SU-DHL-6 (cell line): Measurements from ENCODE around the gene LENEP.

Experiments used
- EZH2phosphoT487 ChIP-seq: fragments of 200-600 bp; sonication (generic), shearing (Covaris generic); conservative IDR thresholded peaks from 2 replicates; pipeline ENCODE4 v1.6.1; 2018; ENCODE audit warnings: mild to moderate bottlenecking, antibody characterized with exemption, low read length, moderate library complexity, mixed read lengths
- TF ChIP-seq, protein P1 (sequence below): fragments of 200-600 bp; sonication (generic); IDR thresholded peaks from one replicate; pipeline ENCODE4 v1.5.1; 2017; ENCODE audit warnings: antibody characterized with exemption, mild to moderate bottlenecking, low read length, moderate library complexity; ENCODE audit not compliant: insufficient read depth, poor library complexity, severe bottlenecking

DNA sequence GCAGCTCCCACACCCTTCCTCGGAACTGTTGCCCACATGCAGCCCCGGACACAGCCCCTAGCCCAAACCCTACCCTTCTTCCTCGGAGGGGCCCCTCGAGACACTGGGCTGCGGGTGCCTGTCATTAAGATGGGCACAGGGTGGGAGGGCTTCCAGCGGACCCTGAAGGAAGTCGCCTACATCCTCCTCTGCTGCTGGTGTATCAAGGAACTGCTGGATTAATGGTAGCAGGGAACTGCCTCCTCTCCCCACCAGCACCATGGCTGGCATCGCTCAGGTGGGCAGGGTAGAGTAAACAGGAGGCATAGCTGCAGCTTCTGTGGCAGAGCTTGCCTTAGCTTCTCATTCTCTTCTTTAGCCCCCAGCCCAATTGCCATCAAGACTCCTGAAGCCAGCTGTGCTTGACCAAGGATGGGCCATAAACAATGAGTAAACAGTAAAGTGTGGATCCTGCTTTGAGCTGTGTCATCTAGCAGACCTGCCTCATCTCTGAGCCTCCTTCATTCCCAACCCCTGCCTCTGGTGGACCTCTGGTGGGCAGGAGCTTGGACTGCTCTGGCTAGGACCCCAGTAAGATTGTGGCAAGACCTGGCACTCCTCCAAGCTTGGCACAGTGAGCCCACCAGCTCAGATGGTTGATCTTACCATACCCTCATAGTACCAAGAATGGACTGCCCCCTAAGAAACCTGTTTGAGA lies at the start of gene LENEP:
- TF ChIP-seq, protein P1, sequence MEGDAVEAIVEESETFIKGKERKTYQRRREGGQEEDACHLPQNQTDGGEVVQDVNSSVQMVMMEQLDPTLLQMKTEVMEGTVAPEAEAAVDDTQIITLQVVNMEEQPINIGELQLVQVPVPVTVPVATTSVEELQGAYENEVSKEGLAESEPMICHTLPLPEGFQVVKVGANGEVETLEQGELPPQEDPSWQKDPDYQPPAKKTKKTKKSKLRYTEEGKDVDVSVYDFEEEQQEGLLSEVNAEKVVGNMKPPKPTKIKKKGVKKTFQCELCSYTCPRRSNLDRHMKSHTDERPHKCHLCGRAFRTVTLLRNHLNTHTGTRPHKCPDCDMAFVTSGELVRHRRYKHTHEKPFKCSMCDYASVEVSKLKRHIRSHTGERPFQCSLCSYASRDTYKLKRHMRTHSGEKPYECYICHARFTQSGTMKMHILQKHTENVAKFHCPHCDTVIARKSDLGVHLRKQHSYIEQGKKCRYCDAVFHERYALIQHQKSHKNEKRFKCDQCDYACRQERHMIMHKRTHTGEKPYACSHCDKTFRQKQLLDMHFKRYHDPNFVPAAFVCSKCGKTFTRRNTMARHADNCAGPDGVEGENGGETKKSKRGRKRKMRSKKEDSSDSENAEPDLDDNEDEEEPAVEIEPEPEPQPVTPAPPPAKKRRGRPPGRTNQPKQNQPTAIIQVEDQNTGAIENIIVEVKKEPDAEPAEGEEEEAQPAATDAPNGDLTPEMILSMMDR = no peak
- TF ChIP-seq EZH2phosphoT487 = no peak
